ENCODE results near the gene HNRNPR. TPM values are rescaled to one million over a fixed set of nuclear protein-coding genes. Genes with fewer than 3 reads are reported as not detected.

Gene HNRNPR
- total and polyA plus RNA-seq, 2 donors (not counting 1 experiment from before 2014, with no cell fraction given), result 52.2 to 132 TPM

- Histone ChIP-seq H3K36me3 (replicated peaks in 1 of 2; ENCODE audit: control extremely low read depth in 1 of 2, control insufficient read depth in 1 of 2, extremely low read depth in 1 of 2, insufficient read depth in 2 of 2, low read length in 1 of 2) (peaks cover 0 to 13% of the 10 kb centered on the region in 2 experiments), H3K9ac (ENCODE audit: low read length) (no peak overlapping the region), H3K79me2 (ENCODE audit: control insufficient read depth, insufficient read depth, low read length) (no peaks in the 10 kb centered on the region), H3K27ac (ENCODE audit: low read length in 2 of 2) (no peak overlapping the region), H4K20me1 (ENCODE audit: control insufficient read depth, insufficient read depth, low read length, poor library complexity, severe bottlenecking) (no peaks in the 10 kb centered on the region), H3K27me3 (replicated peaks in 1 of 4; ENCODE audit: control extremely low read depth in 1 of 4, control insufficient read depth in 3 of 4, insufficient read depth in 4 of 4, low read length in 3 of 4) (peaks cover 0 to 7% (median 3%) of the 10 kb centered on the region in 4 experiments), H3K4me1 (ENCODE audit: control insufficient read depth in 2 of 2, insufficient read depth in 2 of 2, low read length in 2 of 2) (no peaks in the 10 kb centered on the region), H3K9me3 (ENCODE audit: control extremely low read depth in 1 of 3, control insufficient read depth in 2 of 3, insufficient read depth in 1 of 3, low read length in 2 of 3) (no peaks in the 10 kb centered on the region), H2AFZ (ENCODE audit: insufficient read depth, low read depth, low read length, poor library complexity, severe bottlenecking) (no peak overlapping the region), H3K4me2 (replicated peaks; ENCODE audit: low read depth, low read length, poor library complexity, severe bottlenecking) (no peak overlapping the region), H3K4me3 (ENCODE audit: control extremely low read depth in 1 of 5, extremely low read depth in 1 of 5, insufficient read depth in 1 of 5, low read depth in 2 of 5, low read length in 4 of 5) (no peak overlapping the region)
- intact Hi-C loops (cut with micrococcal nuclease), result no loop called here
- H3K27ac Mint-ChIP-seq, result no peak overlapping the region
- no peak for DNase-seq
- H3K27me3 Mint-ChIP-seq, result peaks cover 20% of the 10 kb centered on the region
- H3K4me1 Mint-ChIP-seq, result no peaks in the 10 kb centered on the region
- H3K9me3 Mint-ChIP-seq (ENCODE audit: insufficient read depth), result no peaks in the 10 kb centered on the region
- ATAC-seq (ENCODE audit: low read depth), result no peak
- 100% methylated on average over 2 of the region's 2 CpGs for WGBS (ENCODE audit: insufficient coverage)
- no peak overlapping the region for H3K4me3 Mint-ChIP-seq
- TF ChIP-seq, protein P1, sequence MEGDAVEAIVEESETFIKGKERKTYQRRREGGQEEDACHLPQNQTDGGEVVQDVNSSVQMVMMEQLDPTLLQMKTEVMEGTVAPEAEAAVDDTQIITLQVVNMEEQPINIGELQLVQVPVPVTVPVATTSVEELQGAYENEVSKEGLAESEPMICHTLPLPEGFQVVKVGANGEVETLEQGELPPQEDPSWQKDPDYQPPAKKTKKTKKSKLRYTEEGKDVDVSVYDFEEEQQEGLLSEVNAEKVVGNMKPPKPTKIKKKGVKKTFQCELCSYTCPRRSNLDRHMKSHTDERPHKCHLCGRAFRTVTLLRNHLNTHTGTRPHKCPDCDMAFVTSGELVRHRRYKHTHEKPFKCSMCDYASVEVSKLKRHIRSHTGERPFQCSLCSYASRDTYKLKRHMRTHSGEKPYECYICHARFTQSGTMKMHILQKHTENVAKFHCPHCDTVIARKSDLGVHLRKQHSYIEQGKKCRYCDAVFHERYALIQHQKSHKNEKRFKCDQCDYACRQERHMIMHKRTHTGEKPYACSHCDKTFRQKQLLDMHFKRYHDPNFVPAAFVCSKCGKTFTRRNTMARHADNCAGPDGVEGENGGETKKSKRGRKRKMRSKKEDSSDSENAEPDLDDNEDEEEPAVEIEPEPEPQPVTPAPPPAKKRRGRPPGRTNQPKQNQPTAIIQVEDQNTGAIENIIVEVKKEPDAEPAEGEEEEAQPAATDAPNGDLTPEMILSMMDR (IDR thresholded peaks at IDR 0.05), result no peak
- no peak for TF ChIP-seq EZH2 (IDR thresholded peaks at IDR 0.05; ENCODE audit: borderline replicate concordance, insufficient read depth, low read depth, low read length, poor library complexity, severe bottlenecking)
- ChIA-PET POLR2A (no interaction called here), CTCF (interaction anchor here (1.2 kb wide), 1 partner anchor 180 kb away, joined by 3 read pairs; no protein-coding TSS in a partner anchor)
Observed at GRCh38 chr1:23278717-23279116, 65.4 kb downstream of the HNRNPR start.

DNA sequence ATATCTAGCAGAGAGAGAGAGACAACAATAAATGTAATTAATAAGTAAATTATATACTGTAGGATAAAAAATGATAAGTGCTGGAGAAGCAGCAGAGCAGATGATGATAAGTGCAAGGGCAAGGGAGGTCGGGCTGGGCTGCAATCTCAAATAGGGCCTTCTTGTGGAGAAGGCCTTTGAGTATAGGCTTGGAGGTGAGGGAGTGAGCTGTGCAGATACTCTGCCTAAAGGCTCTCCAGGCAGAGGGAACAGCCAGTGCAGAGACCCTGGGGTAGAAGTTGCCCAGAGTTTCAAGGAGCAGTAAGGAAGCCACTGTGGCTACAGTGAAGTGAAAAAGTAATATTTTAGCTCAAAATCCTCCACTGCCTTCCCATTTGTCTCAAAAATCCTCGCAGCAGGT is 67.6 kb downstream of the HNRNPR start:
- Histone ChIP-seq H3K79me2 (ENCODE audit: control insufficient read depth, insufficient read depth, low read length) (no peaks in the 10 kb centered on the region), H3K9me3 (ENCODE audit: control extremely low read depth in 1 of 3, control insufficient read depth in 2 of 3, insufficient read depth in 1 of 3, low read length in 2 of 3) (no peaks in the 10 kb centered on the region), H3K27ac (ENCODE audit: low read length in 2 of 2) (no peak overlapping the region), H4K20me1 (ENCODE audit: control insufficient read depth, insufficient read depth, low read length, poor library complexity, severe bottlenecking) (no peaks in the 10 kb centered on the region), H3K4me1 (ENCODE audit: control insufficient read depth in 2 of 2, insufficient read depth in 2 of 2, low read length in 2 of 2) (no peaks in the 10 kb centered on the region), H3K36me3 (replicated peaks in 1 of 2; ENCODE audit: control extremely low read depth in 1 of 2, control insufficient read depth in 1 of 2, extremely low read depth in 1 of 2, insufficient read depth in 2 of 2, low read length in 1 of 2) (no peaks in the 10 kb centered on the region), H3K4me2 (replicated peaks; ENCODE audit: low read depth, low read length, poor library complexity, severe bottlenecking) (no peak overlapping the region), H3K4me3 (ENCODE audit: control extremely low read depth in 1 of 5, extremely low read depth in 1 of 5, insufficient read depth in 1 of 5, low read depth in 2 of 5, low read length in 4 of 5) (no peak overlapping the region), H3K9ac (ENCODE audit: low read length) (no peak overlapping the region), H2AFZ (ENCODE audit: insufficient read depth, low read depth, low read length, poor library complexity, severe bottlenecking) (no peak overlapping the region), H3K27me3 (replicated peaks in 1 of 4; ENCODE audit: control extremely low read depth in 1 of 4, control insufficient read depth in 3 of 4, insufficient read depth in 4 of 4, low read length in 3 of 4) (peaks cover 0 to 7% (median 3%) of the 10 kb centered on the region in 4 experiments)
- Mint-ChIP-seq H3K27me3 (peaks cover 30% of the 10 kb centered on the region), H3K27ac (no peak overlapping the region), H3K4me3 (no peak overlapping the region), H3K9me3 (ENCODE audit: insufficient read depth) (no peaks in the 10 kb centered on the region), H3K4me1 (no peaks in the 10 kb centered on the region)
- DNase-seq (no peak), ATAC-seq (ENCODE audit: low read depth) (no peak)
- WGBS (ENCODE audit: insufficient coverage), result 70% methylated on average over 1 of the region's 2 CpGs
- POLR2A ChIA-PET, result no interaction called here
- intact Hi-C loops (cut with micrococcal nuclease), result no loop called here
- no peak for TF ChIP-seq EZH2 (IDR thresholded peaks at IDR 0.05; ENCODE audit: borderline replicate concordance, insufficient read depth, low read depth, low read length, poor library complexity, severe bottlenecking)
- TF ChIP-seq, protein P1 (IDR thresholded peaks at IDR 0.05), result no peak
- CTCF ChIA-PET, result interaction anchor here (1.5 kb wide), 1 partner anchor 130 kb away, joined by 3 read pairs; no protein-coding TSS in a partner anchor

All from B cell (primary cell).